T-cell (primary cell): Measurements from ENCODE around the gene RNF39. TPM values are rescaled to one million over a fixed set of nuclear protein-coding genes. Genes with fewer than 3 reads are reported as not detected.
"Not testable (repeated sequence)": the region's sequence is repeated elsewhere in the genome, so short reads cannot be mapped to it uniquely, and the experiment has no call there.

Experiments used
- ATAC-seq, 4 experiments: fragments of 200-7000 bp in 3 of 4; fragments of 150-1000 bp in 1 of 4; cut with Tn5 transposase; replicated peaks in 1 of 4; 1 replicate in 3 of 4; 2 replicates in 1 of 4; pipeline ENCODE4 v1.10.0; 2021; ENCODE audit warnings: moderate library complexity in 3 of 4, mild to moderate bottlenecking in 2 of 4, moderate number of reproducible peaks in 1 of 4
- CTCF ChIA-PET, 2 donors: fragments of 300-600 bp; sonication (Branson Sonifier 250); formaldehyde crosslinking; loops; one replicate each; lab custom pipeline; 2022; ENCODE audit warnings: antibody characterized with exemption in 2 of 2; lab: Charles Lee
- POLR2A ChIA-PET, 2 donors: fragments of 300-600 bp; sonication (Branson Sonifier 250); formaldehyde crosslinking; loops; one replicate each; lab custom pipeline; 2022; ENCODE audit warnings: antibody characterized with exemption in 2 of 2; lab: Charles Lee
- DNase-seq, 35 experiments: peaks; one replicate each; pipeline versions ENCODE4 v3.0.0 to v3.0.0-alpha.2; 2013 to 2023
- H3K27ac ChIP-seq: one replicate; pipeline ENCODE4 v1.5.1; 2013; ENCODE audit warnings: low read length
- H3K27me3 ChIP-seq, 2 experiments: replicated peaks in 1 of 2; 1 replicate in 1 of 2; 2 replicates in 1 of 2; pipeline versions ENCODE4 v1.6.1 to v1.7.0; 2013; ENCODE audit warnings: low read length in 1 of 2, mixed read lengths in 1 of 2; ENCODE audit not compliant: control insufficient read depth in 2 of 2, insufficient read depth in 2 of 2; ENCODE audit errors: extremely low read depth in 1 of 2
- H3K36me3 ChIP-seq, 2 donors: 1 replicate in 1 of 2; 2 replicates in 1 of 2; pipeline versions ENCODE4 v1.6.1 to v1.7.0; 2013; ENCODE audit warnings: low read length in 1 of 2; ENCODE audit not compliant: control insufficient read depth in 2 of 2, insufficient read depth in 1 of 2; ENCODE audit errors: extremely low read depth in 1 of 2
- H3K4me1 ChIP-seq, 2 experiments: 1 replicate in 1 of 2; 2 replicates in 1 of 2; pipeline versions ENCODE4 v1.6.1 to v1.7.0; 2013; ENCODE audit warnings: low read length in 2 of 2, mixed read lengths in 1 of 2; ENCODE audit not compliant: insufficient read depth in 2 of 2, control insufficient read depth in 1 of 2; ENCODE audit errors: extremely low read depth in 1 of 2
- H3K4me3 ChIP-seq, 2 donors: 1 replicate in 1 of 2; 2 replicates in 1 of 2; pipeline versions ENCODE4 v1.5.1 to v1.7.0; 2013; ENCODE audit warnings: mild to moderate bottlenecking in 2 of 2, low read length in 1 of 2, moderate library complexity in 1 of 2; ENCODE audit not compliant: control insufficient read depth in 1 of 2; ENCODE audit errors: extremely low read depth in 1 of 2
- H3K9me3 ChIP-seq: 2 replicates; pipeline ENCODE4 v1.7.0; 2013
- H3K27ac Mint-ChIP-seq, 2 donors: one replicate each; pipeline ENCODE4 v1.8.0; 2020 to 2021; ENCODE audit warnings: mild to moderate bottlenecking in 2 of 2, mixed read lengths in 2 of 2
- H3K27me3 Mint-ChIP-seq, 2 donors: one replicate each; pipeline ENCODE4 v1.8.0; 2021 to 2022; ENCODE audit warnings: mixed read lengths in 2 of 2
- H3K36me3 Mint-ChIP-seq: one replicate; pipeline ENCODE4 v1.8.0; 2021; ENCODE audit warnings: mixed read lengths
- H3K4me1 Mint-ChIP-seq, 3 donors: one replicate each; pipeline ENCODE4 v1.8.0; 2020 to 2022; ENCODE audit warnings: mixed read lengths in 3 of 3, mild to moderate bottlenecking in 1 of 3
- H3K4me3 Mint-ChIP-seq, 3 donors: one replicate each; pipeline ENCODE4 v1.8.0; 2020 to 2022; ENCODE audit warnings: mild to moderate bottlenecking in 3 of 3, mixed read lengths in 3 of 3, moderate library complexity in 3 of 3
- H3K9me3 Mint-ChIP-seq, 3 donors: one replicate each; pipeline ENCODE4 v1.8.0; 2020 to 2022; ENCODE audit warnings: mixed read lengths in 3 of 3
- WGBS: methylation state at CpG from one replicate; pipeline ENCODE4 v1.1.5; 2013; ENCODE audit warnings: missing lambda C conversion rate; ENCODE audit not compliant: insufficient coverage; 5-methylcytosine and 5-hydroxymethylcytosine counted together
- total RNA-seq, 35 experiments: library from RNA in 6 of 35; stranded (reverse) in 6 of 35; fragments of 120-200 nt in 1 of 35; gene quantifications; one replicate each; pipeline versions ENCODE4 v1.2.1 to v1.2.4 and lab custom pipeline; 2013 to 2026

Gene RNF39
- total RNA-seq, 5 donors from 2014 or later (not counting 1 experiment from before 2014, with no cell fraction given), result not detected

DNA sequence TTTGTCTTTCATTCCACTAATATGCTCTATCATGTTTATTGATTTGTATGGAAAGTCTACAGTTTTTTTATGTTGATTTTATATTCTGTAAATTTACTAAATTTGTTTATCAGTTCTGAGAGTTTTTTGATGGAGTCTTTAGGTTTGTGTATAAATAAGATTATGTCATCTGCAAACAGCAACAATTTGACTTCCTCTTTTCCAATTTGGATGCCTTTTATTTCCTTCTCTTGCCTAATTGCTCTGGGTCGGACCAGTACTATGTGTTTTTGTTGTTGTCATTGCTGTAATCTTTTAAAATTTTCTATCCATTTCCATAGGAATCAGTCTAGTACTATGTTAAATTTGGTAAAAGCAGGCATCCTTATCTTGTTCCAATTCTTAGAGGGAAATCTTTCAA is 46.0 kb downstream of the RNF39 start:
- Mint-ChIP-seq H3K9me3 (no peaks in the 10 kb centered on the region), H3K36me3 (peaks cover 30% of the 10 kb centered on the region), H3K4me3 (no peak overlapping the region), H3K27me3 (no peaks in the 10 kb centered on the region), H3K27ac (no peak overlapping the region), H3K4me1 (peaks cover 0 to 6% (median 0%) of the 10 kb centered on the region in 3 donors)
- no CpG with 5 or more reads among the region's 1 CpG for WGBS
- no peaks in the 10 kb centered on the region for H3K9me3 ChIP-seq
- ATAC-seq (no peak), DNase-seq (no peak)
- ChIA-PET CTCF (no interaction called here), POLR2A (no interaction called here)
- H3K4me1 ChIP-seq, result no peaks in the 10 kb centered on the region
- no peak overlapping the region for H3K4me3 ChIP-seq
- H3K36me3 ChIP-seq, result peaks cover 0 to under 1% of the 10 kb centered on the region in 2 donors
- no peak overlapping the region for H3K27ac ChIP-seq
- H3K27me3 ChIP-seq, result no peaks in the 10 kb centered on the region

DNA sequence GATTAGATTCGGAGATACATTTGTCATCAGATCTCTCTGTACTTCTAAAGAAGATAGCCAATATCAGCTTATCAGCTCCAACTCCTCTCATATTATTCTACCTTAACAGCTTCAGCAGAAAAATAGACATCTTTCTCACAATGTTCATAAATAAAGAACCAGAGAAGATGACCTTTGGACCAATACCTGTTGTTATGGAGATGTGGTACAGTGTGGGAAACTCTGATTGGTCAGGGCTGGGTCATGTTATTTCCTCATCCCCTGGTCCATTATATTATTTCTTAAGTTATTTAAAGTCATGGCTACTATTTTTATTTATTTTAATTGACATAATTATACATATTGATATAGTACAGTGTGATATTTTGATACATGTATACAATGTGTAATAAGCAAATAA is 50.4 kb downstream of the RNF39 start:
- Histone ChIP-seq H3K9me3 (no peaks in the 10 kb centered on the region), H3K36me3 (peaks cover 0 to 2% of the 10 kb centered on the region in 2 donors), H3K27ac (no peak overlapping the region), H3K4me1 (no peaks in the 10 kb centered on the region), H3K27me3 (no peaks in the 10 kb centered on the region), H3K4me3 (no peak overlapping the region)
- DNase-seq (no peak), ATAC-seq (no peak)
- no peaks in the 10 kb centered on the region for H3K9me3 Mint-ChIP-seq
- peaks cover 0 to 6% (median 0%) of the 10 kb centered on the region in 3 donors for H3K4me1 Mint-ChIP-seq
- CTCF ChIA-PET, result interaction anchor here in 1 of 2 donors (0.7 kb wide), 1 partner anchor 303 kb away, joined by 4 read pairs; no protein-coding TSS in a partner anchor
- H3K36me3 Mint-ChIP-seq, result peaks cover 26% of the 10 kb centered on the region
- H3K27me3 Mint-ChIP-seq, result no peaks in the 10 kb centered on the region
- WGBS, result no CpG with 5 or more reads among the region's 1 CpG
- H3K27ac Mint-ChIP-seq, result no peak overlapping the region
- H3K4me3 Mint-ChIP-seq, result no peak overlapping the region
- POLR2A ChIA-PET, result no interaction called here

DNA sequence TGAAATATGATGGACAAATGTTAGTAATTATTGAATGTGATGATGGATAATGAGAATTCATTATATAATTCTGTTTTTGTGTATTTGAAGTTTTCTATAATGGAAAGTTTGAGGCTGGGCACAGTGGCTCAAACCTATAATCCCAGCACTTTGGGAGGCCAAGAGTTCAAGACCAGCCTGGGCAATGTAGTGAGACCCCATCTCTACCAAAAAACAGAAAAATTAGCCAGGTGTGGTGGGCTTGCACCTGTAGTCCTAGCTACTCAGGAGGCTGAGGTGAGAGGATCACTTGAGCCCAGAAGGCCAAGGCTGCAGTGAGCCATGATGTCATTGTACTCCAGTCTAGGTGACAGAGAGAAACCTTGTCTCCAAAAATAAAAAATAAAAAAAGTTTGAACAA is 52.9 kb downstream of the RNF39 start:
- ATAC-seq, H3K9me3 Mint-ChIP-seq, H3K4me3 ChIP-seq, DNase-seq, H3K9me3 ChIP-seq, CTCF ChIA-PET, H3K27ac ChIP-seq, H3K36me3 ChIP-seq, H3K27me3 ChIP-seq, H3K4me1 ChIP-seq, POLR2A ChIA-PET, H3K4me3 Mint-ChIP-seq, H3K4me1 Mint-ChIP-seq, H3K27me3 Mint-ChIP-seq, H3K27ac Mint-ChIP-seq: not testable (repeated sequence)
- H3K36me3 Mint-ChIP-seq, result peaks cover 30% of the 10 kb centered on the region

DNA sequence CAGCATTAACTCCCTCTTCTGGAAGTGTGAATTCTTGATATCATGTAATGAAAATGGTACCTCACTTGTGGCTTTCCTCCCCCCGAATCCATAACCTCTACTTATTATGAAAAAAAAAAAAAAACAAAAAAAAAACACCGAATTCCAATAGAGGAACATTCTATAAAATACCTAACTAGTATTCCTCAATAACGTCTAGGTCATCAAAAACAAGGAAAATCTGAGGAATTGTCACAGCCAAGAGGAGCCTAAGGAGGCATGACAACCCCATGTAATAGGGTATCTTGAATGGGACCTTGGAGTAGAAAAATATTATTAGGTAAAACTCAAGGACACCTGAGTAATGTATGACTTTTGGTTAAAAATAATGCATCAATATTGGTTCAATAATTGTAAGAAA is 53.4 kb downstream of the RNF39 start:
- Mint-ChIP-seq H3K27ac (no peak overlapping the region), H3K36me3 (peaks cover 28% of the 10 kb centered on the region), H3K4me3 (no peak overlapping the region), H3K4me1 (peaks cover 0 to 6% (median 0%) of the 10 kb centered on the region in 3 donors), H3K27me3 (no peaks in the 10 kb centered on the region), H3K9me3 (no peaks in the 10 kb centered on the region)
- no peaks in the 10 kb centered on the region for H3K9me3 ChIP-seq
- no peaks in the 10 kb centered on the region for H3K27me3 ChIP-seq
- CTCF ChIA-PET, result no interaction called here
- DNase-seq (no peak), ATAC-seq (no peak)
- POLR2A ChIA-PET, result no interaction called here
- no CpG with 5 or more reads among the region's 3 CpGs for WGBS
- H3K4me3 ChIP-seq, result no peak overlapping the region
- H3K36me3 ChIP-seq, result peaks cover 0 to 5% of the 10 kb centered on the region in 2 donors
- H3K4me1 ChIP-seq, result no peaks in the 10 kb centered on the region
- H3K27ac ChIP-seq, result no peak overlapping the region

DNA sequence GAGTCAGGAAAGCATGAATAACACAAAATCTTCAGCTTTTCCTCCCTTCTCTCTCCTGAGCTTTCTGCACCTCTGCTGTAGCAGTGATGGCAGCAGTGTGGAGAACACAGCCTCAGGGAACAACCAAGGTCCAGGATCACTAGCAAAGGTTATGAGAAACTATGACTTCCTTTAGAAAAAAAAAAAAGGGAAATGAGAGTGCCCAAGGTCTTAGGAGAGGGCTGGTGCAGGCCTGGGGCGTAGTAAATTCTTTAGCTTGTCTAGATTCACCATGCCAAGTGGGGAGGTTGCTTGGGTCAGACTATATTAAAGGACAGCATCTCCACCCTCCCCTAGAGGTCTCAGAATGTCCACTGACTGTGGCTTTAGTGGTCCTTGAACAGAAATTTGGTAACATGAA is 54.9 kb downstream of the RNF39 start:
- no peaks in the 10 kb centered on the region for H3K27me3 ChIP-seq
- no peak overlapping the region for H3K4me3 Mint-ChIP-seq
- ATAC-seq (no peak), DNase-seq (no peak)
- H3K36me3 ChIP-seq, result peaks cover 0 to 7% of the 10 kb centered on the region in 2 donors
- no peaks in the 10 kb centered on the region for H3K9me3 ChIP-seq
- no peaks in the 10 kb centered on the region for H3K9me3 Mint-ChIP-seq
- H3K27me3 Mint-ChIP-seq, result no peaks in the 10 kb centered on the region
- H3K27ac Mint-ChIP-seq, result no peak overlapping the region
- H3K4me1 ChIP-seq, result no peaks in the 10 kb centered on the region
- POLR2A ChIA-PET, result no interaction called here
- H3K36me3 Mint-ChIP-seq, result peaks cover 18% of the 10 kb centered on the region
- H3K27ac ChIP-seq, result no peak overlapping the region
- no CpG with 5 or more reads among the region's 1 CpG for WGBS
- H3K4me3 ChIP-seq, result no peak overlapping the region
- CTCF ChIA-PET, result no interaction called here
- no peaks in the 10 kb centered on the region for H3K4me1 Mint-ChIP-seq

Other genes starting within 250 kb of the RNF39 start
- gene HLA-G, start 247.9 kb downstream of the RNF39 start, total RNA-seq, result 1 to 10 TPM in 2 of 5 donors, under 1 TPM in 2, not detected in 1; 0.23 to 3.5 (median 0.86) TPM
- gene HLA-A, start 133.2 kb downstream of the RNF39 start, total RNA-seq, result 1,000 to 10,000 TPM; 1,578 to 2,596 (median 2,172) TPM
- gene POLR1H, start 14.5 kb downstream of the RNF39 start, total RNA-seq, result 10 to 100 TPM; 28.7 to 43.5 (median 36.5) TPM
- 10 to 100 TPM; 47.2 to 61.4 (median 55.6) TPM for gene PPP1R11, start 8.6 kb downstream of the RNF39 start, total RNA-seq
- gene TRIM31, start 37.3 kb upstream of the RNF39 start, total RNA-seq, result under 1 TPM in 1 of 5 donors, not detected in 4; 0.44 TPM
- not detected for gene TRIM40, start 60.4 kb upstream of the RNF39 start, total RNA-seq
- not detected for gene TRIM10, start 85.4 kb upstream of the RNF39 start, total RNA-seq
- gene TRIM15, start 87.8 kb upstream of the RNF39 start, total RNA-seq, result not detected
- gene TRIM26, start 137.6 kb upstream of the RNF39 start, total RNA-seq, result 10 to 100 TPM; 46.4 to 57.4 (median 54.1) TPM